GM12878 (cell line): ENCODE results near the gene VPS29. TPM values are rescaled to one million over a fixed set of nuclear protein-coding genes. Genes with fewer than 3 reads are reported as not detected.

Source experiments
- ATAC-seq: fragments of 200-7000 bp; cut with Tn5 transposase; 3 replicates; pipeline ENCODE4 v1.9.1; 2020; ENCODE audit warnings: mild to moderate bottlenecking, moderate library complexity
- BruUV-seq: library from RNA; stranded (reverse); fragments of 400-500 nt; replicated peaks from 2 replicates; lab custom pipeline; 2021; lab: Mats Ljungman, UMichigan
- CTCF ChIA-PET: fragments of 300-600 bp; sonication (Branson Sonifier 250); formaldehyde crosslinking; extraction: SDS; loops from one replicate; lab custom pipeline; 2021; ENCODE audit warnings: inconsistent platforms; lab: Yijun Ruan, JAX
- POLR2A ChIA-PET: fragments of 350-600 bp; formaldehyde crosslinking; extraction: SDS; loops from one replicate; lab custom pipeline; 2021; ENCODE audit warnings: inconsistent platforms; lab: Charles Lee
- RAD21 ChIA-PET: fragments of 300-600 bp; sonication (Branson Sonifier 250); formaldehyde crosslinking; loops from one replicate; lab custom pipeline; 2023; ENCODE audit warnings: antibody characterized with exemption; ENCODE audit not compliant: unreplicated experiment; lab: Charles Lee
- SMC1A ChIA-PET: fragments of 300-600 bp; sonication (Branson Sonifier 250); formaldehyde crosslinking; loops from one replicate; lab custom pipeline; 2023; ENCODE audit not compliant: unreplicated experiment, uncharacterized antibody; lab: Charles Lee
- DNase-seq: peaks from one replicate; pipeline ENCODE4 v3.0.0-alpha.2; 2011; ENCODE audit warnings: low read depth, low spot score
- FAIRE-seq: peaks from 3 replicates; lab custom pipeline; 2011; peaks lifted over from hg19 to GRCh38; lab: Jason Lieb, UNC
- H2AFZ ChIP-seq: 2 replicates; pipeline ENCODE4 v1.6.0; 2011; ENCODE audit warnings: low read depth, low read length, control low read depth; ENCODE audit not compliant: control insufficient read depth
- H3K27ac ChIP-seq: 2 replicates; pipeline ENCODE4 v1.5.1; 2011; ENCODE audit warnings: control low read depth; ENCODE audit not compliant: control insufficient read depth, insufficient read depth
- H3K27me3 ChIP-seq, 2 experiments: replicated peaks in 1 of 2; 2 replicates each; pipeline versions ENCODE4 v1.6.0 to v1.6.1; 2011; ENCODE audit warnings: low read length in 1 of 2; ENCODE audit not compliant: control insufficient read depth in 2 of 2, insufficient read depth in 2 of 2
- H3K36me3 ChIP-seq, 2 experiments: 2 replicates each; pipeline ENCODE4 v1.5.1; 2011; ENCODE audit warnings: low read length in 1 of 2; ENCODE audit not compliant: control insufficient read depth in 2 of 2, insufficient read depth in 2 of 2
- H3K4me1 ChIP-seq: 2 replicates; pipeline ENCODE4 v1.6.1; 2011; ENCODE audit warnings: mild to moderate bottlenecking, low read length, moderate library complexity, mixed read lengths; ENCODE audit not compliant: control insufficient read depth, insufficient read depth
- H3K4me2 ChIP-seq: 2 replicates; pipeline ENCODE4 v1.6.0; 2011; ENCODE audit warnings: control low read depth; ENCODE audit not compliant: control insufficient read depth, insufficient read depth
- H3K4me3 ChIP-seq: fragments of 200-600 bp; sonication (generic); 2 replicates; pipeline ENCODE4 v1.5.1; 2016
- H3K79me2 ChIP-seq: 2 replicates; pipeline ENCODE4 v1.6.0; 2011; ENCODE audit warnings: low read length; ENCODE audit not compliant: control insufficient read depth, insufficient read depth
- H3K9ac ChIP-seq: 2 replicates; pipeline ENCODE4 v1.8.0; 2011; ENCODE audit warnings: low read length, control low read depth, mixed read lengths; ENCODE audit not compliant: control insufficient read depth, insufficient read depth
- H3K9me3 ChIP-seq: replicated peaks from 3 replicates; pipeline ENCODE4 v1.5.1; 2011; ENCODE audit warnings: mild to moderate bottlenecking, low read length; ENCODE audit not compliant: control insufficient read depth, insufficient read depth
- H4K20me1 ChIP-seq: 2 replicates; pipeline ENCODE4 v1.6.0; 2011; ENCODE audit not compliant: control insufficient read depth, insufficient read depth
- BACH1 ChIP-seq: fragments of 450-650 bp; IDR thresholded peaks from 2 replicates; pipeline ENCODE4 v1.6.1; 2017; ENCODE audit warnings: mild to moderate bottlenecking, borderline replicate concordance
- BMI1 ChIP-seq: fragments of 450-650 bp; IDR thresholded peaks from 2 replicates; pipeline ENCODE4 v1.6.1; 2016; ENCODE audit warnings: mild to moderate bottlenecking, moderate library complexity, borderline replicate concordance
- CHD4 ChIP-seq: fragments of 200-600 bp; sonication (generic); IDR thresholded peaks from 2 replicates; pipeline ENCODE4 v1.6.1; 2016; ENCODE audit warnings: mild to moderate bottlenecking
- KDM1A ChIP-seq: fragments of 200-600 bp; sonication (generic); IDR thresholded peaks from 2 replicates; pipeline ENCODE4 v1.6.1; 2016; ENCODE audit warnings: borderline replicate concordance
- MAX ChIP-seq: IDR thresholded peaks from 2 replicates; pipeline ENCODE4 v1.6.1; 2012; ENCODE audit warnings: low read depth, low read length, improper control_type of control experiment
- MLLT1 ChIP-seq: fragments of 450-650 bp; IDR thresholded peaks from 2 replicates; pipeline ENCODE4 v1.6.1; 2016; ENCODE audit warnings: mild to moderate bottlenecking
- NBN ChIP-seq: fragments of 450-650 bp; IDR thresholded peaks from 2 replicates; pipeline ENCODE4 v1.6.1; 2016
- NFYA ChIP-seq: IDR thresholded peaks from 2 replicates; pipeline ENCODE4 v1.6.1; 2011; ENCODE audit warnings: low read depth, mild to moderate bottlenecking, low read length, improper control_type of control experiment, borderline replicate concordance
- RB1 ChIP-seq: fragments of 450-650 bp; formaldehyde crosslinking; IDR thresholded peaks from 2 replicates; pipeline ENCODE4 v1.6.1; 2017; ENCODE audit warnings: mild to moderate bottlenecking, borderline replicate concordance
- REST ChIP-seq: IDR thresholded peaks from 2 replicates; pipeline ENCODE4 v1.6.1; 2012; ENCODE audit warnings: mild to moderate bottlenecking, low read depth, low read length
- RUNX3 ChIP-seq: IDR thresholded peaks from 2 replicates; pipeline ENCODE4 v1.6.1; 2012; ENCODE audit warnings: low read length, inconsistent platforms
- SIX5 ChIP-seq: IDR thresholded peaks from 2 replicates; pipeline ENCODE4 v1.6.1; 2011; ENCODE audit warnings: mild to moderate bottlenecking, low read depth, low read length, moderate library complexity; ENCODE audit not compliant: severe bottlenecking
- SREBF1 ChIP-seq: IDR thresholded peaks from 2 replicates; pipeline ENCODE4 v1.6.1; 2012; ENCODE audit warnings: mild to moderate bottlenecking, low read length
- SUPT20H ChIP-seq: IDR thresholded peaks from 2 replicates; pipeline ENCODE4 v1.6.1; 2011; ENCODE audit warnings: low read depth, mild to moderate bottlenecking, low read length, moderate library complexity, borderline replicate concordance; ENCODE audit not compliant: control insufficient read depth
- SUZ12 ChIP-seq: fragments of 200-600 bp; sonication (generic); IDR thresholded peaks from one replicate; pipeline ENCODE4 v1.6.1; 2018; ENCODE audit warnings: antibody characterized with exemption, mild to moderate bottlenecking; ENCODE audit not compliant: unreplicated experiment
- ZBTB4 ChIP-seq: fragments of 450-650 bp; formaldehyde crosslinking; IDR thresholded peaks from 2 replicates; pipeline ENCODE4 v1.4.0; 2022; ENCODE audit warnings: mild to moderate bottlenecking, moderate library complexity
- ZNF24 ChIP-seq: fragments of 450-650 bp; IDR thresholded peaks from 2 replicates; pipeline ENCODE4 v1.6.1; 2017; ENCODE audit warnings: antibody characterized with exemption, mild to moderate bottlenecking
- ZSCAN29 ChIP-seq: fragments of 450-650 bp; IDR thresholded peaks from 2 replicates; pipeline ENCODE4 v1.6.1; 2017; ENCODE audit warnings: mild to moderate bottlenecking, moderate library complexity
- WGBS: methylation state at CpG from one replicate; pipeline ENCODE4 v1.1.6; 2016; ENCODE audit warnings: low lambda C conversion rate; ENCODE audit not compliant: insufficient replicate concordance, insufficient coverage; ENCODE audit errors: missing lambda C conversion rate; 5-methylcytosine and 5-hydroxymethylcytosine counted together
- in situ Hi-C: fragments of 300-500 bp; cut with MboI; formaldehyde crosslinking; loops from 9 replicates; pipeline ENCODE4 v1.14.3; 2018; ENCODE audit warnings: mixed read lengths
- intact Hi-C: fragments of 100-400 bp; cut with micrococcal nuclease; formaldehyde crosslinking; loops from one replicate; pipeline ENCODE4 v1.14.2; 2022; ENCODE audit not compliant: unreplicated experiment
- polyA plus RNA-seq, 11 experiments: library from polyadenylated mRNA; depleted of rRNA in 4 of 11; unstranded in 6 of 11; stranded (reverse) in 5 of 11; fragments of >200 nt; fragmentation: Nextera tagmentation in 4 of 11; fragmentation: Illumina TruSeq in 1 of 11; extraction: Ambion mirVana in 4 of 11; extraction: Trizol in 1 of 11; gene quantifications; 1 replicate in 1 of 11; 2 replicates in 10 of 11; pipeline versions ENCODE4 v1.2.1 to v1.2.3, GENCODE V29; 2011 to 2016; ENCODE audit warnings: inconsistent platforms in 2 of 11, missing spikeins in 2 of 11, low read depth in 1 of 11
- total RNA-seq, 4 experiments: library from RNA; depleted of rRNA in 3 of 4; stranded (reverse); fragments of >200 nt in 3 of 4; fragmentation: Illumina TruSeq in 1 of 4; extraction: Trizol in 1 of 4; gene quantifications; 2 replicates each; pipeline versions ENCODE4 v1.2.1 to v1.2.3, GENCODE V29; 2013 to 2021

VPS29 gene
- total and polyA plus RNA-seq, 10 of the 15 experiments (the other 5 are each of a cell fraction or from before 2014, with no cell fraction given): 65.3 to 405 (median 206) TPM

GRCh38 chr12:110444455-110444854 is 57.5 kb downstream of the VPS29 start:
- WGBS: 100% methylated on average over 3 of the region's 3 CpGs
- TF ChIP-seq SIX5: no peak
- no peak for TF ChIP-seq KDM1A
- no peak for TF ChIP-seq MAX
- no peak for TF ChIP-seq ZBTB4 (CRISPR knock-in tag)
- no peak for TF ChIP-seq ZSCAN29
- no peak for TF ChIP-seq NFYA
- no peak for TF ChIP-seq SUPT20H
- no peak for TF ChIP-seq BACH1
- TF ChIP-seq SUZ12: no peak
- TF ChIP-seq BMI1: no peak
- TF ChIP-seq RUNX3: no peak
- TF ChIP-seq REST: no peak
- TF ChIP-seq MLLT1: no peak
- TF ChIP-seq SREBF1: no peak
- no peak for TF ChIP-seq NBN
- TF ChIP-seq RB1: no peak
- no peak for TF ChIP-seq CHD4
- TF ChIP-seq ZNF24: no peak

More at GRCh38 chr12:110444455-110444854, 57.5 kb downstream of the VPS29 start:
- ATAC-seq (no peak), FAIRE-seq (no peak), DNase-seq (no peak)
- SMC1A ChIA-PET: no interaction called here
- H3K79me2 ChIP-seq: peaks cover 39% of the 10 kb centered on the region
- CTCF ChIA-PET: interaction anchor here (6.9 to 10.9 kb wide), 2 partner anchors 13 to 157 kb away, joined by 32 to 237 read pairs; no protein-coding TSS in a partner anchor
- in situ Hi-C loops (no loop called here), intact Hi-C loops (no loop called here)
- no peak overlapping the region for H3K4me2 ChIP-seq
- no peak overlapping the region for H3K4me3 ChIP-seq
- H3K27me3 ChIP-seq: no peaks in the 10 kb centered on the region
- no peak overlapping the region for H3K9ac ChIP-seq
- RAD21 ChIA-PET: interaction anchor here (0.6 to 1.0 kb wide), 2 partner anchors 13 to 30 kb away, joined by 3 read pairs; no protein-coding TSS in a partner anchor
- no TSS peak for BruUV-seq
- POLR2A ChIA-PET: interaction anchor here (0.6 kb wide), 1 partner anchor 47 kb away, joined by 3 read pairs; no protein-coding TSS in a partner anchor
- H3K36me3 ChIP-seq: peaks cover 7 to 16% of the 10 kb centered on the region in 2 experiments
- no peak overlapping the region for H3K27ac ChIP-seq
- H3K9me3 ChIP-seq: no peaks in the 10 kb centered on the region; the same call in 2 of the 3 replicates
- H4K20me1 ChIP-seq: no peaks in the 10 kb centered on the region
- no peak overlapping the region for H2AFZ ChIP-seq
- peaks cover 4% of the 10 kb centered on the region for H3K4me1 ChIP-seq
